HG02852 (cell line): ENCODE results near the gene ATP2A3.

Source experiments
- ATAC-seq: cut with Tn5 transposase; IDR thresholded peaks from one replicate; pipeline ENCODE4 v1.9.1; 2021; ENCODE audit warnings: mild to moderate bottlenecking, moderate library complexity; ENCODE audit not compliant: unreplicated experiment

Gene ATP2A3

DNA sequence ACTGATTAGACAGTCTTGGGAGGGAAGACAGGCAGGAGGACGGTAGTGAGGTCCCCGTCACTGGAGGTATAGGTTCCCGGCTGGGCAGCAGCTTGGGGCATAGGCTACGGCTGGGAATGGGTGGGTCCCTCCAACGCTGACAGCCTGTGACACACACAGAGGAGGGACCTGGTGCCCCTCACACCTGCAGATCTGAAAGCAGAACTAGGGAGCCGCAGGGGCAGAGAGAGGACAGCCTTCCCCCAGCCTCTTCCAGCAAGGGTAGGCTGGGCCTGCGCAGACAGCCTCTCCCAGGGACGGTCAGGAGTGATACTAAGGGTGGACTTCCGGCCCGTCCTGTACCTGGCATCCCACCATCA, 49.9 kb downstream of the ATP2A3 start:
- ATAC-seq = peak; percentile 45

DNA sequence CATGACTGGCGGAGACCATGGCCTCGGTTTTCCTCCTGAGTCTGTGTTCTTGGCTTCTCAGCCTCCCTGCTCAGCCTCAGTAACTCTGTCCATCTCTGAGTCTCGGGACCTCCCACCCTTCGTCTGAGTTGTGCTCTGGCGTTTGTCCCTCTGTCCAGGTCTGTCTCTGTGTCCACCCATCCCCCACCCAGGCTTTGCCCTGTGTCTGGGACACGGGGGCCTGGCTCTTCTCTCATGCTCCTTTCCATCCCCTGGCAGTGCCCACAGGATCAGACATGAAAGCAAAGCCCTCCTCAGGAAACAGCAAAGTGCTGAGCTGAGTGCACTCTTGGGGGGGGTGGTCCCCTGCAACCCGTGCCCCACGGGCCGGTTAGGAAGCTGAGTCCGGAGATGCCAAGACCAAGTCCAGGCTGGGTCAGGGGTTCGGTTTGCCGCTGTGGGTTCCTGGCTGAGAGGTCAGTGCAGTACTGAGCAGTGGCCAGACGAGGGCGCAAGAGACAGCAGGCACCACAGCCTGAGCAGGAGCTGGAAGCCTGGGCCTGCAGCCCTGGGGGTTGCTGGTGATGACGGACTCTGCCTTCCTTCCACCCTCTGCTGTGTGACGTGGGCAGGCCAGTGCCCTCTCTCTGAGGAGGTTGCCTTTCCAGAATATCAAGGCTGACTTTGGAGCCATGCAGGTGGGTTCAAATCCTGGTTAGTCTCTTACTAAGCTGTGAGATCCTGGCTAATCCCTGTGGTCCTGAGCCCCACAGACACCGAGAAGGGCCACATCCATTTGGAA, 50.5 kb downstream of the ATP2A3 start:
- no peak for ATAC-seq

DNA sequence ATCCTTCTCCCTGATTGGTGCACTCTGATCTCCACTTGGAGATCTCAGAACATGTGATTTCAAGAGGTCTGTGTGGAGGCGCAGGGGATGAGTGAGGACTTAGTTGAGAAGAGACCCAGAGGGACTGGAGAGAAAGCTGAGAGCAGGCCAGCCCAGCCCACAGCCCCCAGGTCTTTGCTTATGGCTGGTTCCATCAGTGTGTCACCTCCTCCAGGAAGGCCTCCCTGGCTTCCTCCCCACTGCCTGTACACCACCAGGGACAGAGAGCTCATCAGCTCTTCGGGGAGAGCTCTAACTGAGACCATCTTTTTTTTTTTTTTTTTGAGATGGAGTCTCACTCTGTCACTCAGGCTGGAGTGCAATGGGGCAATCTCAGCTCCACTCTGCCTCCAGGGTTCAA, 51.4 kb downstream of the ATP2A3 start:
- no peak for ATAC-seq

DNA sequence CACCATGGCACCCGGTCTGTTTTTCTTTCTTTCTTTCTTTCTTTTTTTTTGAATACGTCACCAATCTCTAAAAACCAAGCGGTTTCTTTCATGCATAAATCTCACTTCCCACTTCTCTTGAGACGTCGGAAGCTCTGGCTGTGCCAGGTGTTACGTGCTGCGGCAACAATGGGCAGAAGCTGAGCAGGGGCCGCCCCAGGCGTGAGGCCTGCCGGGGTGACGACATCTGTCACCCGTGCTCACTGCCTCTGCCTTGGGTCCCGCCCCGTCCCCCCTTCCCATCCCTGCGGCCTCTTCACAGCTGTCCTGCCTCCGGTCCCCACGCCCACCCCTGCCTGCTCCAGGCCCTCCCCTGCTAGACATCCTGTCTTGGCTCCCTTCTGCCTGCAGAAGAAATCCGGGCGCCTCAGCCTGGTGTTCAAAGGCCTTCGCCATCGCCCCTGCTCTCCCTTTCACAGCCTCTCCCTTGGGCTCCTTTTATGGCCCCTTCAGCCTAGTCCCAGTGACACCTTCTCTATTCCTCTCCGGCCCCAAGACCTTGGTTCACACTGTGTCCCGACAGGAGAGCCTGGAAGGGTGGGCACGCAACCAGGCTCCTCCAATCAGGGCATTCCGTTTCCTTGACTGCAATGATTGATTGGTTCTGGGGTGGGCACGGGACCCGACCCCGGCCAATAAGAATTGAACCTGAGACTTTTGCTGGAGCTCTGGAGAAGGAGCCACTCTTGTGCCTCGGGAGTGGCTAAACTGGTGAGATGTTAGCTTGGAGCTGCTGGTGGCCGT, 52.8 kb downstream of the ATP2A3 start:
- ATAC-seq = peak; percentile 73

DNA sequence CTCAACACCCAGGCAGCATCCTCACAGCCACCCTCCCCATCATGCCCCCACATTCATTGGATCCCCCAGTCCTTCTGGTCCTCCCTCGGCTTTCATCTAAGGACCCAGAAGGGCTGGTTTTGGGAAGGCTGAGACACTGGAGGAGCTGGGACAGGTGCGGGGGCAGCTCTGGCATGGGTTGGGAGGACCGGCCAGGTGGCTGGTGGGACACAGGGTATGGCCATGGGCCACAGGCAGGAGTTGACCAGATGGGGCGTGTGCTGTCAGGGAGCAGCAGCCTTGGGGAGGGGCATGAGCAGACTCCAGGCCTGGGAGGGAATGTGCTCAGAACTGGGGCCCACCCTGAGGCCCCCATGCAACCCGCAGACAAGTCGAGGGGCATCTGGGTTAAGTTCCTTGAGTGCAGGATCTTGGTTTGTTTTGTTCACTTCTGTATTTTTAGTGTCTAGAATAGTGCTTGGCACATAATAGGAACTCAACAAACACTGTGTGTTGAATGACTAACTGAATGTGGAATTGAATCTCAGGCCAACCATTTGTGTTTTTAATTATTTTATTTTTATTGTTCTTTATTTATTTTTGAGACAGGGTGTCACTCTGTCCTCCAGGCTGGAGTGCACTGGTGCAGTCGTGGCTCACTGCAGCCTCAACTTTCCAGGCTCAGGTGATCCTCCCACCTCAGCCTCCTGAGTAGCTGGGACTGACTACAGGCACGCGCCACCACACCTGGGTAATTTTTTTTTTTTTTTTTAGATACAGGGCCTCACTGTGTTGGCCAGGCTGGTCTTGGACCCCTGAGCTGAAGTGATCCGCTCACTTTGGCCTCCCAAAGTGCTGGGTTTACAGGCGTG, 53.6 kb downstream of the ATP2A3 start:
- ATAC-seq = no peak

DNA sequence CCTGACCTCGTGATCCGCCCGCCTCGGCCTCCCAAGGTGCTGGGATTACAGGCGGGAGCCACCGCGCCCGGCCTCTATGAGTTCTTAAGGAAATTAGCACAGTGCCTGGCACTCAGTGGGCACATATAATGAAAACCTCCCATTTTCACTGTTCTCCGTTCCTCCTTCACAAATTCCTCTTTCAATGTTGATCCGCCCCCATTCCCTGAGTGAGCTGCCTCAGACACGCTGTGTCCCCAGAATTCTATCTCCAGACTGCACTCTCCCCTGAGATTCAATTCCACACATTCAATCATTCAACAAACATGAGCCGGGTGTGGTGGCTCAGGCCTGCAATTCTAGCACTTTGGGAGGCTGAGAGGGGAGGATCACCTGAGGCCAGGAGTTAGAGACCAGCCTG, 55.0 kb downstream of the ATP2A3 start:
- ATAC-seq = no peak

DNA sequence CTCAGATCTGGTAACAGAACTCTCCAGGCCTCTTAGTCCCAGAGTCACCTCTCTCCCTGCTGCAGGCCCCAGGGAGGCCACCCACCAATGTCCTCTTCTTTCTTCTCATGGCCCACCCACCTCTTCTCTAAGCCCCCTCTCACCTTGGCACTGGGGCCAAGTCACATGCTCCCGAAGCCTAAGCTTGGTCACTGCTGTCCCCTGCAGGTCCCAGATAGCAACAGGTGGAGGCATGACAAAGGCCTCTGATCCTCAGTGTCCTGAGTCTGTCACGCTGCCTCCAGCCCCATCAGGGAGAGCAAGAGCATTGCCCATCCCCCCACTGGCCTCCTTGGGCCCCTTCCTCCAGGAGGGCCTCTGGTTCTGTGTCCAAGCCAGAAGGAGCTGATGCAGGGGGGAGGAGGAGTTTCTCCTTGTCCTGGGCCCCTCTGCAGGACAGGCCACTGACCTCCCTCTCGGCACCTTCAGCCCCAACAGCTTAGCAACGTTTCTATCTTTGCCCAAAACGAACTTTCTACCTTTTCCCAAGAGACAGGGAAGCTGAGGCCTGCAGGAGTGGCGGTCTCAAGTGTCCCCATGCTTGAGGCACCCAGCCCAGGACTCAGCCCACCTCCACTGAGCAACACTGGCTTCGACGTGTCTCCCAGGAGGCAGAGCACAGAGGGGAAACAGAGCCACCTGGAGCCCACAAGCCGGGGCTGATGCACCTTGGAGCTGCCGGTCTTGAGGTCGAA, 56.6 kb downstream of the ATP2A3 start:
- ATAC-seq = no peak

DNA sequence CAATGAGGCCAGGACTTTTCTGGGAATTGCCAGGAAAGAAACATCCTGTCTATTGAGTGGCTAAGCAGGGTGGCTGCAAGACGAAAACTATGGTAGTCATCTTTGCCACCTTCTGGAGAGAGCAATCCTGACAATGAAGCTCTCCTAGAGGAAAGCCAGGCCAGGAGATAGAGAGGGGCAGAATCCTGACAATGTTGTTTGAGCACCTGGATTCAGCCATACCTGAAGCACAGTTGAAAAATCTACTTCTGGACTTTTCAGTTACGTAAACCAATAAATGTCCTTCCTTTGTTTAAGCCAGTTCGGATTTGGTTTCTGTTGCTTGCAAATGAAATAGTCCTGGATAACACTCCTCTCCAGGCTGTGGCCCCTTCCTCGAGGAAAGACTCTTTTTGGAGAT, 57.4 kb downstream of the ATP2A3 start:
- ATAC-seq = no peak

DNA sequence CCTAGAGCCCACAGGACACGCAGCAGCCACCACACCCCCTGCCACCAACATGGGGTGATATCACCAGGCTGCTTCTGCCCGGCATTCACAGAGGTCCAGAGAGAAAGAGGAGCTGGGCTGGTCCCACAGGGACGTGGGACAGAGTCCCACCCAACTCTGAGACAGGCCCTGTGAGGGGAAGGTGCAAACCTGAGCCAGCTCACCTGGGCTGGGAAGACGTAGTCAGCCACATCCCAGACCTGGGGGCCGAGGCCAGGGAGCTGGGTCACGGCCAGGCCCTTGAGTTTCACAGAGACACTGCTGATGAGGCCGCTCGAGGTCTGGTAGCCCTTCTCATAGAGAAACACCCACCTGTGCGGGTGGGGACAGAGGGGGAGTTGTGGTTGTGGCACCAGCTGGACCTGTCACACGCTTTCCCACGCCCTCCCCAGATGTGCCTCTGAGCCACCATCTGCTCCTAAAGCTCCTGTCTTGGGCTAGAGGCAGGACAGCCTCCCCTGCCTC, 59.2 kb downstream of the ATP2A3 start:
- ATAC-seq = no peak

DNA sequence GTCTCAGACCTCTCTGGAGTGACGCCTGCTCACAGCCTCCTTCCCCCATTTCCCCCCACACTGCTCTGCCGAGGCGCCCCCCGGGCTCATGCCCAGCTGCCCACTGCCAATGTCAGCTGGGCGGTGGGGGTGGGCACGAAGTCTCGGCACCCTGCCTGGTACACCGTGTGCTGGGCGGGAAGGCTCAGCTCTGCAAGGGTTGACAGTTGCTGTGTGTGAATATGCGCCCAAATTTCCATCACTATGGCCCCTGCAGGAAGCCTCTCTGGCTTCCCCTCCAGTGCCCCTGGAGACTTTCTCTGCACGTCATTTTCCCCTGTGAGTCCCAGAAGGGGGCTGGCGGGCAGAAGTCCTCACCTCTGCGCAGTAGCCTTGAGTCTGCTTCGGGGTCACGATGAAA, 59.7 kb downstream of the ATP2A3 start:
- ATAC-seq = no peak

DNA sequence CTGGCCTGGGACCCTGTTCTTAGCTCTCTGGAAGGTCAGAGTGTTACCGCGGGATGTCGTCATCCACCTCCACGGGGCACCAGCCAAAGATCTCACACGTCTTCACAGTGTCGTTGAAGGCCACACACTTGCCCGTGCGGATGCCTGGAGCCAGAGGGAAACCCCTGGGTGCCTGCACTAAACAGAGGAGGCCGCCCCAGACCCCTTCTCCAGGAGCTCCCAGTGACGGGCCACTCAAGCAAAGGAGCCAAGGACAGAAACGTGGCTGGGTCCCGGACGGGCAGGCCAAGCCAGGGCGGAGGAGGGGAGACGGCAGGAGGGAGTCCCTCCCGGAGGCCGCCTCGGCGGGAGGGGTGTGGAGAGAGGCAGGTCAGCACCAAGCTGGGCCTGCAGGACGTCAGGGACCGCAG, 60.4 kb downstream of the ATP2A3 start:
- ATAC-seq = no peak

DNA sequence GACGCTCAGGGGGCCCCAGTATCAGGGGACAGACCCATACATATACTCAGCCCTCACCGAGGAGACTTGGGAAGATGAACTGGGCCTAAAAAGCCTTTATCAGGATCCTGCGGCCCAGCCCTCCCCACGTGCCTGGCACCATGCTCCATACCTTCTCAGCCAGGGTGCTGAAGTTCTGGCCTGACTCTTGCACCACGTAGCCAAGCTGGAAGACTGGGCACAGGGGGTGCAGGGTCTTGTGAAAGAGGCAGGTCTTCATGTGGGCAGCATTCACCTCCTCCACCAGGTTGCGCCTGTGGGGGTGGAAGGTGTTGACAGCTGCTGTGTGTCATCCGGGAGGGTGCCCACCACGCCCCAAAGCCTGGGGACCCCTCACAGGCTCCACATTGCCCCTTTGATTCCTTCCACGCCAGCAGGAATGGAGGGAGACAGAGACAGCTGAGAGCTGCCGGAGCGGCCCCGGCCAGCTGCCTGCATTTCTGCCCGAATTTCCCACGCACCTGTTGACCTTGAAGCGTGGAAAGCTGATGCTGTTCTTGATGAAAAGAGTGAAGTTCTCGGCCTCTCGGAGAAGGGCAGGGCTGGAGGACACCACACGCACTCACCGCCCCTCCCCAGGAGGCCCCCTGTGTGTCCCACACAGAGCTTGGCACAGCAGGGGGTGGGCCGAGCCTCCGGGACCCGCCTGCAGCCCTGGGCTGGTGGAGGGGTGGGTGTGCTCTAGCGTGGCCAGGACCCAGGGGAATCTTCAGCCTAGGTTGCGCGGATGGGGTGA, 61.0 kb downstream of the ATP2A3 start:
- ATAC-seq = no peak

DNA sequence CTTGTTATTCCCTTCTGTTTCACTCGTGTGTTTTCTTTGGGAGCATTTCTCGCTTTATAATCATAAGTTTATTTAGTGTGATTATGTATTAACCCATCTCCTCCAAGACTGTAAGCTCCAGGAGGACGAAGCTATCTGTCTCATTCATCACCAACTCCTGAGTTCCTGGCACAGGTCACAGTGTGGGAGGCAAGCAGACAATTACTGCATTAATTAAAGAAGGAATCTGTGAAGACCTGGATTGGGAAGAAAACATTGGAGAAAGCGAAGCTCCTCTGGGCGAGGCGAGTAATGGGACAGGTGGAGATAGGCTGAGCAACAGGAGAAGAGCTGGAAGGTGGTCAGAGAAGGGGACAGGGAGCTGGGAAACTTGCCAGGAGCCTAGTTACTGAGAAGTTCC, 63.6 kb downstream of the ATP2A3 start:
- ATAC-seq = no peak

DNA sequence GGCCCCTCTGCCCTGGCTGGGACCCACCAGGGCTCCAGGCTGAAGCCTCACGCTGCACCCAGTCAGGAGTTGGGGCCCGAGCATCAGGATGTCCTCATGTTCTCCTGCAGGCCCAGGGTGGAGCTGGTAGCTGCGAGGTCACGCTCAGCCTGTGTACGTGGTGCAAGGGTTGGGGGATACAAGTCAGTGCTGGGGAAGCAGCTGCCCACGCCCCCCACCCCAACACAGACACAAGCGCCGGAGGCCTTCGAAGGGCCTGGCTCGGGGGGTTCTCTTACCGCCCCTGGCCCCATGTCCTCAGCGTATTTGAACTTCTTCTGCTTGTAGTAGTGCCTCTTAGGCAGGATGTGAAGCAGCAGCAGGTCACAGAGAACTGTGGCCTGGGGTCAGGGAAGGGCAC, 66.5 kb downstream of the ATP2A3 start:
- ATAC-seq = no peak

DNA sequence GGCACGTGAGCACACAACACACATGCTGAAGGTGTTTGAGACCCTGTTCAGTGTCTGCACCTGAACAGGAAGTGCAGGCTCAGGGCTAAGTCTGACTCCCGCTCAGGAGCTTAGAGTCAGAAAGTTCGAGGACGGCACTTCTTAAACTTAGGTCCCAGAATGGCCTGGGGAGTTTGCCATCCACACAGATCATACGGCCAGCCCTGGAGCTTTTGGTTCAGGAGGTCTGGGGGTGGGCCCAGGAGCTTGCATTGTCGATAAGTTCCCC, 67.3 kb downstream of the ATP2A3 start:
- ATAC-seq = no peak

DNA sequence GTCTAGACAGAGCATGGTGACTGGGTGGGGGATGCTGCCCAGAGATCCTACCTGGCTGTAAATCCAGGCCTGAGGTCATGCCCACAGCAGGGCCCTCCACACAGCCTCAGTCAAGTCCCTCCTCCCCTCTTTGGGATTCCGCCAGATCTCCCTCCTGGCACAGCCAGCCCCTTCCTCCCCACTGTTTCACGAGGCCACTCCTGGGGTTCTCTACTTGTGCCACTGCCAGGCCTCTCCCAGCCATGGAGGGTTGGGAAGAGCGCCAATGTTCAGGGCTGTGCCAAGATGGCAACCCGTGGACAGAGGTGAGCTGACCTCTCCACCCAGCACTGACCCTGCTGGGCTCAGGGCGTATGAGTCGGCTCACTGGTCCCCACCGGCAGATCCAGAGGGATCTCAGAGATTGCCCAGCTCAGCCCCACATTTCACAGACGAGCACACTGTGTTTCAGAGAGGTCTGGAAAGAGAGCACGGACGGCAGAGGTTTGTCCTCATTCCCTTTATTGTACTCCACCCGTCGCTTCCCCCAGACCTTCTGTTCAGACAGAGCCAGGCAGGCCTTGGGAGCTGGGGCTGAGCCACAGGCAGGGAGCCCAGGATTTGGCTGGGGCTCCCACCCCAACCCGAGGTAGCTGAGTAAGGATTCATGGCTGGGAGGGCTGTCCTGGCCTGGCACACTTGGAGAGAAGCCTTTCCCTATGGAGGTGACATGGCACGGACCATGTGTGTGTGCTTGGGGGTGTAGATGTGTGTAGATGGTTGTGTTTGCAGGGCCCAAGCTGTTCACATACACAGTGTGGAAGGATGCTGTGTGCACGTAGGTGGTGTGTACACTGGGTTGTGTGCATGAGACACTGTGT, 67.9 kb downstream of the ATP2A3 start:
- ATAC-seq = no peak

DNA sequence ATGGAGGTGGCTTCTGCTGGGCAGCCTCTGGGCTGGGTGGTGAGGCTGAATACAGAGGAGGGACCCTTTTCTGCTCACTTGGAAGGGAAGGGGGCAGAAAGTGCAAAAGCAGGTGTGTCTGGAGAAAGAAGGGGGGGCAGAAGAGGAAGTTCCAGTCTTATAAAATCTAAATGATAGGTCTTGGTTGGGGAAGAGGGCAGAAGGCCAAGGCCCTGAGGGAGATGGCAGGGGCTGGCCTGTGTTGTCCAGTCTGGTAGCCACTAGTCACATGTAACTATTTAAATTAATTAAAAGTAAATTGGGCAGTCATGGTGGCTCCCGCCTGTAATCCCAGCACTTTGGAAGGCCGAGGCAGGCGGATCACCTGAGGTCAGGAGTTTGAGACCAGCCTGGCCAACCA, 68.9 kb downstream of the ATP2A3 start:
- no peak for ATAC-seq

DNA sequence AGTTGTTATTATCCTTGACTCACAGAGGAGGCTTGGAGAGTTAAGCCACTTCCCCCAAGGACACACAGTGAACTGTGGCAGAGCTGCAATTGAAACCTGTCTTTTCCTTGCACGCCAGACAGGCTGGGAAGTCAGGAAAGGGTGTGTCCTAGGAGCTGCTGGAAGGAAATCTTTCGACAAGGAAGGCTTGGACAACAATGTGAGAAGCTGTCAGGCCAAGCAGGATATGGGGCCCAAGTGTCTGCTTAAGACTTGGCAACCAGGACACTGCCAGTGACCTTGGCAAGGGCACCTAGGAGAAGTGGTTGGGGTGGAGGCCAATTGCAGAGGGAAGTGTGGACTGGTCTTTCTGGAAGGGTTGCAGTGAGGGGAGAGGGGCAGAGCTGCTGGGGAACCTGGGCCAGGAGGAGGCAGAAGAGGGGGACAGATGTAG, 69.3 kb downstream of the ATP2A3 start:
- no peak for ATAC-seq

DNA sequence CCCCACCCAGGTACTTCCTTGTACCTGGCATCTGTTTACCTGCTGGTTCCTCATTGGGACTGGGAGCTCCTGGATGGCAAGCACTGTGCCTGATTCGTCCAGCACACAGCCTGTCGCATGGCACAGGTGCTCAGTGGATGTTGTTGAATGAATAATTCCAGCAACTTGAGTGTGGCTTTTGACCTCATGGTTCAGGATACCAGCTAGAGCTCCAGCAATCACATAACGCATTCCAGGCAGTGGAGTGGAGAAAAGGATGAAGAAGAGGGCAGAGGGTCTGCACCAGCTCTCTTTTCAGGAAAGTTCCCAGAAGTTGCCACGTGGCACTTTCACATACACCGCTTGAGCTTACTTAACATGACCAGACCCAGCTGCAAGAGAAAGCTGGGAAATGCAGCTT, 70.0 kb downstream of the ATP2A3 start:
- ATAC-seq = no peak
